GM21381 (cell line): ENCODE measurements around the gene CTBP1.

Experiments used
- ATAC-seq: cut with Tn5 transposase; IDR thresholded peaks from one replicate; pipeline ENCODE4 v1.9.1; 2021; ENCODE audit warnings: mild to moderate bottlenecking, moderate library complexity; ENCODE audit not compliant: unreplicated experiment

The CTBP1 gene

DNA sequence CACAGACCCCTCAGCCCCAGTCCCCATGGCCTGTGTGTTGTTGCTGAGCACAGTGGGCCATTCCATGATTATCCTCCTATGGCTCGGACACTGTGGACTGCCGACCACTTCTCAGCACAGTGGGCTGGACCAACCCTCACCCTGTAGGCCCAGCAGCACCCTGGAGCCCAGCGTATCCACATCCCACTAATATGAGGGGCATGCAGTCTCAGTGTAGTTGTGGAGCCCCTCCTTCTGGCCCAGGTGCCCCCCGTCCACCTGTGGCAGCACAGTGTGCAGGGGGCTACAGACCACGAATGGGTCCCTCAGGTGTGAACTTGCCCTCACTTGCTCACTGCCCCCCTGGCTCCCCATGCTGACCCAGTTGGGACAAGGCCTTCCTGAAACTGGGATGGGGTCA lies 84.5 kb downstream of the CTBP1 start:
- no peak for ATAC-seq

- ATAC-seq: no peak
Measured at GRCh38 chr4:1164040-1164439, 84.9 kb downstream of the CTBP1 start.
